GM18520 (cell line): Measurements from ENCODE around the gene GGT5.
"Not testable (repeated sequence)": the region's sequence is repeated elsewhere in the genome, so short reads cannot be mapped to it uniquely, and the experiment has no call there.

Experiments used
- ATAC-seq: cut with Tn5 transposase; IDR thresholded peaks from one replicate; pipeline ENCODE4 v1.9.1; 2021; ENCODE audit not compliant: unreplicated experiment

The GGT5 gene, protein sequence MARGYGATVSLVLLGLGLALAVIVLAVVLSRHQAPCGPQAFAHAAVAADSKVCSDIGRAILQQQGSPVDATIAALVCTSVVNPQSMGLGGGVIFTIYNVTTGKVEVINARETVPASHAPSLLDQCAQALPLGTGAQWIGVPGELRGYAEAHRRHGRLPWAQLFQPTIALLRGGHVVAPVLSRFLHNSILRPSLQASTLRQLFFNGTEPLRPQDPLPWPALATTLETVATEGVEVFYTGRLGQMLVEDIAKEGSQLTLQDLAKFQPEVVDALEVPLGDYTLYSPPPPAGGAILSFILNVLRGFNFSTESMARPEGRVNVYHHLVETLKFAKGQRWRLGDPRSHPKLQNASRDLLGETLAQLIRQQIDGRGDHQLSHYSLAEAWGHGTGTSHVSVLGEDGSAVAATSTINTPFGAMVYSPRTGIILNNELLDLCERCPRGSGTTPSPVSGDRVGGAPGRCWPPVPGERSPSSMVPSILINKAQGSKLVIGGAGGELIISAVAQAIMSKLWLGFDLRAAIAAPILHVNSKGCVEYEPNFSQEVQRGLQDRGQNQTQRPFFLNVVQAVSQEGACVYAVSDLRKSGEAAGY

DNA sequence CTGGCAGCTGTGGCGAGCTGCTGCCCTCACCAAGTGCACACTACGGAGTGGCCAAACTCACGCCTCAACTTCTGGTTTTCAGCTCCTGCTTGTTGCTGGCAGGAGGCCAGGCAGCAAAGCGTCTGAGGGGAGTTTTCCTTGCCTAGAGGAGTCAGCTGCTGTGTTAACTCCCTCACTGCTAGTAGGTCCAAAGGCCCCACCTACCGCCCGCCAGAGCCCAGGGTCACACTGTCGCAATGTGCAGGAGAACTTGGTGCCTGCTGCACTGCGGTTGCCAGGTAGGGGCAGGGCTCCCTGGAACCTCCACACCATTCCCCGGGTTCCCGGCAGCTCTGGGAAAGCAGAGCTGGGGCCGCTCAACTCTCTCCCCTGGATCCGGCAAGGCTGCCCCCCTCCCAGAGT, at the start of gene GGT5:
Gene GGT5 (minus strand): TSS at position 53 of the 402 bp plus-strand sequence. CDS start 357 bp downstream, outside the sequence.
- not testable (repeated sequence) for ATAC-seq

DNA sequence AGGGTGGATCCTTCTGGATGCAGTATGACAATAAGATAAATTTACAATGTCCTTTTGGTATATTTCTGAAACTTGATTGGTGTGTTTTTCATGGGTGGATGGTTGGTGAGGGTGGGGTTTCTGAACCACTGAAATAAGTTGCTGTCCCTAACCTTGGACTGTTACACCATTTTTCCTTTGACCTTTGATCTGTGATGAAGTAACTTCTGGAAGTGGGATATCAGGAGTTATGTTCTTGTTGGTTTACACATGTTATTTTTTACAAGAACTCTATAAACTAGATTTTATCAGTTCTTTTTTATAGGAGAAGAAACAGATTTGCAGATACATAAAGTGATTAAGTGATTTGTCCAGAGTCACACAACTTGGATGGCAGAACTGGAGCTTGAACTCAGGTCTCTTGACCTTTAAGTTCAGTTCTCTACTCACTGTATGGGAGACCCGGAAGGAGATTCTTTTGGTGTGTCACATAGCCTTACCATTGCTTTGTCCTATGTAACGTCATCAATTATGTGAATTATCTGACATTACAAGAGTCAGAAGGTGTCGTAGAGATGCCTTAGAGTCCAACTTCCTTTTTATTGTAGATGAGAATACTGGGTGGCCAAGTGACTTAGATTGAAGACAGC, 47.4 kb upstream of the GGT5 start:
- ATAC-seq: not testable (repeated sequence)

DNA sequence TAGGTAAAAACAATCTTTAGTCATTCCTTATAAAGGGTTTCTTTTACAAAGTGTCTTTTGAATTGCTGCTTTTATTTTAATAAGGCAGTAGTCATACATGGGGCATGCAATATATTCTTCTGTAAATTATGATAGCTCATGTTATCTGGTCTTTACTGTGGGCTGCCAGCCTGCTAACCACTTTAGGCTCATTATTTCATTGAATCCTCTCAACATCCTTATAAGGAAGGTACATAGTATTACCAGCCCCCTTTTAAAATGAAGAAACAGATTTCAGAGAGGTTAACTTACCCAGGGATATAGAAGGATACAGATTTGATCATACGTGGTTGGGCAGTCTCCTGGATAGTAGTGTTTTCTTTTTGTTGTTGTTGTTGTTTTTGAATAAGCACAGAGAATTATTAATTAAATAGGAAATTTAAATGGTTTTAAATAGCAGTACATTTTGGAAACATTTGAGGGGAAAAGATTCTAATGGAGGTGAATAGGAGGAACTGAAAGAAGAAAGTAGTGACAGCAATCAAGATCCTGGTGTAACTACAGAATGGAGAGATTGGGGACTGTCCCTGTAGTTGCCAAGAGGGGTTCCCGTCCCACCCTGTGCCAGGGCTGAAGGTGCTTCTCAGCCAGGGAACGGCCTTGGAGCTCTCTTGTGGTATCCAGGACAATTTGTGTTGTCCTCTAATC, 46.8 kb upstream of the GGT5 start:
- no peak for ATAC-seq

DNA sequence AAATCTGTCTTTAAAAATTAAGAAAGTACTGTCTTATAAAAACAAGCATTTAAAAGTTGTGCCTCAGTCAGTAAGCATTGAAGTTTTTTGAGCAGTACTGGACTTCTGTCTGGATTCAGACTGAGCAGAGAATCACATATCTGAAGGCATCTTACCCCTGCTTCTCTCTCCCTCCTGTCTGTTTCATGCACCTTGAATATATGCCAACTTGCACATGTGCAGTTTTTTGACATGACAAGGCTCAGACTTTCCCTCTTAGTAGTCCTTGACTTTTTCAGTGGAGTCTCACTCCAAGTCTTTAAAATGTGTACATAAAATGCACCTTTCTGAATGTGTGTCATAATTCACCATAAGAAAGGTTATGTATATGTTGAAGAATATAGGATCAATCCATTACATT, 45.6 kb upstream of the GGT5 start:
- ATAC-seq: no peak

DNA sequence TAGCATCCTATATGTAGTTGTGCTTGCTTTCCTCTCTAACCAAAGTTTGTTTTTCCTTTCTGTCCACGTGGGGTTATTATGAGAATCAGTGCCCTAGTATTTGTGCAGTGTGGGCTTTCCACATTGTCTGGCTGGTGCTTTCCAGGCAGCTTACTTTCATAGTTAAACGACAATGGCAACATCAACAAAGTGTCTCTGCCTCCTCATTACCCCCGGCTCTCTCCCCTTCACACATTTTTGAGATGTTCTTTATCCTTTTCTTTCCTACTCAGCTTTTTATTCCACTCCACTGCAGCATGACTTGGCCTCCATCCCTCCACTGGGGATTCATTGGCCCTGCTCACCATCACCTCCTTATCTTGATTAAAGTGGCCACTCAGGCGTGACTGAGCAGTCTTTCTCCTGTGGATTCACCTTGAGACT, 44.9 kb upstream of the GGT5 start:
- ATAC-seq: no peak

DNA sequence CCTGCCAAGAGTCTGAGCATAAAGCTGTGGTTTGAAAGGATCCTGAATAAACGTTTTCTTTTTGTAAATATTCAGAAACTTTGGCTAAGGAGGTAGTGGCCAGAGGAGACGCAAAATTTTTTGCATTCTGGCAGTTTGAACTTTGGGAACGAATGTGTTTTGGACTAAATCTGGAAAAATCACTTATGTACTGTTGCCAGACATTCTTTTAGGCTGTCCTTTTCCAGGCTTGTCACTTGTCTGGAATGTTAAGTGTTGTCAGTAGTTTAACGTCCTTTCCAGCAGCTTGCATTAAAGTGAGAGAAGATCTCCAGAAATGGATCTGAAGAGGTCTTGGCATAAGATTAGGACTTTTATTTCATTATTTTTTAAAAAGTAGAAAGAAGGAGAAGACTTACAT, 44.2 kb upstream of the GGT5 start:
- no peak for ATAC-seq

DNA sequence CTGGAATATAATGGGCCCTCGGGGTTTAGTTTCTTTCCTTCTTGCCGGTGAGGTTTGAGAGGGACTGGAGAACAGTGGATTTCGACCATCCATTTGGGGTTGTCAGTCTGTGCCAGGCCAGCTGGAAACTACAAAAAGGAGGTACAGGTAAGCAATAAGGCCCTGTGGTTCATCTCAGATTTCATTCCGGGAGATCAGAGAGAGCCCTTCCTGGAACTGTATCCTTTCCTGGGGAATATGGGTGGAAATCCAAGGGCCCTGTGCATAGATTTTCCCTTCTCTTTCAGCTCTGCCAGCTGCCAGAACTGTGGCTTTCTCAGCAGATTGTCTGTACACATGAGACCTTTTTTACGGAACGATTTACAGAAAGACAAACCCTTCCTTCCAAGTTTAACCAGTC, 42.9 kb upstream of the GGT5 start:
- ATAC-seq: not testable (repeated sequence)

DNA sequence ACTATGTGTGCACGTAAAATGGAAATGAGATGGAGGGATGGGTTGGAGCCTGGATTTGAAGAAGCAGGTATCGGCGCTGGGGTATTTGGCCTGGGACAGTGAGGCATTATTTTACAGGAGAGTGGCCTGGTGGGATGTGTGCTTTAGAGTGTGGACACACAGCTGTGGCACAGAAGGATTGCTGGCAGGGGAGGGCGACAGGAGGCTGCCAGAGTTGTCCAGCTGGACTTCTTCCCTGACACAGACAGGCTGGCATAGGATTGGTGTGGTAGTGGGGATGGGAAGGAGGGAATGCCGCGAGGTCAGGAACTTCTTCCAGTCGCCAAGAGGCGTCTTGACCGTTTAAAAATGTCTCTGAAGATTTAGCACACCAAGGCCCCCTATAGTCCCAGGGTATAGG, 42.3 kb upstream of the GGT5 start:
- ATAC-seq: not testable (repeated sequence)

DNA sequence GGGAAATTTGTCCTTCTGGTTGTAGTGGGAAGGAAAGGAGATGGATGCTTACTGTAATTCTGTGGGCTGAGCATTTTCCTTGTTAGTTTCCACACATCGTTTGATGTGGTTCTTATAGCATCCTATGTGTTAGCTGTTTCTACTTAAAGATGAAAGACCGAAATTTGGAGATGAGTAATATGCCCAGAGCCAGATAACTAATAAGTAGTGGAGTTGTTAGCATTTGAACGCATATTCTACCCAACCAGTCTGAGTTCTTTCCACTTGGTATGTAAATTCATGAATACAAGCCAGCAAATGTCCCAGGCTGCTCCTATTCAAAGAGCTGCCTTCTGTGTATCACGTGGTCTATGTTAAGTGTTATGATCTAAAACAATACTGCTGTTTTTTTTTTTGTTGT, 40.4 kb upstream of the GGT5 start:
- ATAC-seq: no peak

DNA sequence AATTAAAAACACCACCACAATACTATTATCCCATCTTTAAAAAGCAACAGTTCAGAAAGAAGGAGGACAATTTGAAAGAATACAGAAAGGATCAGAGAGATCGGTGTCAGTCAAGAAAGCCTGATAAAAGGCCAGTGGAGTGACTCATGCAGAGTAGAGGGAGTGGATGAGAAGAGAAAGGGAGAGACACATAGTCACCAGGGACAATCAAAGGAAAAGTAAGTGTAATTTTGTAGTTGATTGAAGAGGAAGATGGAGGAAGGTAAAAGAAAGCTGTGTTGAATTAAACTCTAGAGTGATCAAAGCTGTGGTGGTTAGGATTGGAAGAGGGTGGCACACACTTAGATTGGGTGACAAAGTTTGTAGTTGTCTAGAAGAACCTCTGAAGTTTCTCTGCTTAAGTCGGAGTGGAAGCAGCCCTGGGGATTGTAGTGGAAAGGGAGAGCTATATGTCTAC, 39.9 kb upstream of the GGT5 start:
- no peak for ATAC-seq

DNA sequence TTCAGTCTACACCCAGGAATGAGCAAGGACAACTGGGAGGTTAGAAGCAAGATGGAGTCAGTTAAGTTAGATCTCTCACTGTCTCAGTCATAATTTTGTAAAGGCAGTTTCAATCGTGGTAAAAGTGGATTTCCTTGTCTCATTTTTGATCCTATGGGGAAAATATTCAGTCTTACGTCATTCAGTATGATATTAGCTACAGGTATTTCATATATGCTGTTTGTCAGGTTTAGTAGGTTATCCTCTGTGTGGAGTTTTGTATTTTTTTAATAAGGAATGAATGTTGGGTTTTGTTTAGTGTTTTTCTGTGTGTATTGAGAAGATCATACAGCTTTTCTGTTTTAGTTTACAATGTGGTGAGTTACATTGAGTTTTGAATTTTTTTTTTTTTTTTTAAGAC, 37.5 kb upstream of the GGT5 start:
- no peak for ATAC-seq

DNA sequence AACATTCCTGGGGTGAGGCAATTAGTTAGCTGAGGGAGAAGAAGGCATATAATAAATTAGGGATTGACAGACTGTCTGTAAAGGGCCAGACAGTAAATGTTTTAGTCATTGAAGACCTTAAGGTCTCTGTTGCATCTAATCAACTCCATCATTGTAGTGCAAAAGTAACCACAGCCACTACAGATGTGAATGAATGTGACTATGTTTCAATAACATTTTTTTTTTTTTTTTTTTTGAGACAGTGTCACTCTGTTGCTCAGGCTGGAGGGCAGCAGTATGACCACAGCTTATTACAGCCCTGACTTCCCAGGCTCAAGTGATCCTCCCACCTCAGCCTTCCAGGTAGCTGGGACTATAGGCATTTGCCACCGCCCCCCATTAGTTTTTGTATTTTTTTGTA, 35.5 kb upstream of the GGT5 start:
- ATAC-seq: not testable (repeated sequence)

DNA sequence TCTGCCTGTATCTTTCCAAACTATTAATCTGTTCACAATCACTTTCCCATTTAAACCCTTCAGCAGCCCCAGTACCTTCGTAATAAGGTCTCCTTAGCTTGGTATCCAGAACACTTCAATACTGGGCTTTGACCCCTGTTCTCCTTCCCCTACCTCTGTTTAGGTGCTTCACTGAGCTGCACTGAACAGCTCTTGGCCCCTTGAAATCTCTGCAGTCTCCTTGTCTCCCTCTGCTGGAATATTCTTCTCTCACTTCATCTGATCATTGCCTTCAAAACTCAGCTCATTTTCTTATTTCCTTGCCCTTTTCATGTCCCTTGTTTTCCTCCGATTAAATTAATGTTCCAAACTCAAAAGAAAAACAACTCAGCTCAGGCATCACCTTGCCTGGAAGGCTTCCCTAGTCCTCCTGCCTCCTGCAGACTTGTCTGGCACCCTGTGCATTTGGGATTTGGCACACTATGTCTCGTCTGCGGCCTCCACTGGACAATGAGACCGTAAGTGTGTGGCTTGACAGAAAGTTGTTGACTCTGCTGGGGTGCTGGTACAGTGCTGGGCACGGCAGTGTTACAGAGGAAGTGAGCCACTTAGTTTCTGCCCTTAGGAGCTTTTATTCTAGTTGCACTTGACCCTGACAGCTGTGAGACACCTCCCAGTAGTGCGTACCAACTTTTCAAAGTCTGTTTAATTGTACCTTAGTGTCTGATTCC, 30.0 kb upstream of the GGT5 start:
- ATAC-seq: not testable (repeated sequence)

DNA sequence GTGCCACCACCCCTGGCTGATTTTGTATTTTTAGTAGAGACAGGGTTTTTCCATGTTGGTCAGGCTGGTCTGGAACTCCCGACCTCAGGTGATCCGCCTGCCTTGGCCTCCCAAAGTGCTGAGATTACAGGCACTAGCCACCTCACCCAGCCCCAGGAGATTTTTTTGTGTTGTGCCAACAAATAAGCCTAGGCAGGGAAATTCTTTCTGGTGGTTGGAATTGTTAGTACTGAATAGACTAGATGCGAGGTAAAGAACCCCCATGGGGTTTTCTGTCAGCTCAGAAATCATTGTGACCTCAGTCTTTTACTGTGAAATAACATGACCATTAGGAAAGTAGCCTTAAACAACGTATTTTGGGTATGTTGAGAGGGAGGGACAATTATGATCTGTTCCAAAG, 29.0 kb upstream of the GGT5 start:
- not testable (repeated sequence) for ATAC-seq

DNA sequence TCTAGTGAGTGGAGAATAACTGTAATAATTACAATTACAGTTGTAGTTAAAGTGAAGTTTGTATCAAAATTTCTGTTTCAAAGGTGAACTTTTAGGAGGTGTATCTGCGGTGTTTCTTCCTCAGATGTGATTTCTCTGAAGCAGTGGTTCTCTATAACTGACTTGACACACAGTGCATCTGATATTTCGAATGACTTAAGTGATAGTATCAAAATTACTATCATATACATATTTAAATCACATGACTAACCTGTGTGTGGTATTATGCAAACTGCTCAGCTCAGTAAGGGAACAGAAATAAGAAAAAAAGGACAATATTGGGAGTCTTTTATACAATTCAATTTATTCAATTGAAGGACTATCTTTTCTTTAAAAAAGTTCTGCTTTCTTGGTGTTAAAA, 28.1 kb upstream of the GGT5 start:
- ATAC-seq: peak; percentile 25

DNA sequence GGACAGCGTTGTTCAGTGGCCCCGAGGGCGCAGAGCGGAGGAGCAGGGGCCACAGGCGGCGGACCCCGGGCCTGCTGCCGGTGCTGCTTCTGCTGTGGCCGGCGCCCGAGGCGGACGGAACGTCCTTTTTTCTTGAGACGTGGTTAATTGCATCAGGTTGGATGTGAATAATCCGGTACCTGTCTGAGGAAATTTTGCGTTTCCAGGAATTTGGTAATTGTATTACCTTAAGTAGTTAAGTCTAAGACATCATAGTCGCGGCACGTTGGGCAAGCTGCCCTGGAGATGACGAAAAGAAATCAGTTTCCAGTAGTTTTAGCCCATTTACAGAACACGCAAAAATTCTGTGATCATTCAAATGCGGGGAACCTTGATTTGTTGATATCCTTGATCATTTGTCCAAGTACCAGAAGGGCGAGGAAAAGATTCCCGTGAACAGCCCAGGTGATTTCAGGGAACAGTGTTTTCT, 26.5 kb upstream of the GGT5 start:
- no peak for ATAC-seq

DNA sequence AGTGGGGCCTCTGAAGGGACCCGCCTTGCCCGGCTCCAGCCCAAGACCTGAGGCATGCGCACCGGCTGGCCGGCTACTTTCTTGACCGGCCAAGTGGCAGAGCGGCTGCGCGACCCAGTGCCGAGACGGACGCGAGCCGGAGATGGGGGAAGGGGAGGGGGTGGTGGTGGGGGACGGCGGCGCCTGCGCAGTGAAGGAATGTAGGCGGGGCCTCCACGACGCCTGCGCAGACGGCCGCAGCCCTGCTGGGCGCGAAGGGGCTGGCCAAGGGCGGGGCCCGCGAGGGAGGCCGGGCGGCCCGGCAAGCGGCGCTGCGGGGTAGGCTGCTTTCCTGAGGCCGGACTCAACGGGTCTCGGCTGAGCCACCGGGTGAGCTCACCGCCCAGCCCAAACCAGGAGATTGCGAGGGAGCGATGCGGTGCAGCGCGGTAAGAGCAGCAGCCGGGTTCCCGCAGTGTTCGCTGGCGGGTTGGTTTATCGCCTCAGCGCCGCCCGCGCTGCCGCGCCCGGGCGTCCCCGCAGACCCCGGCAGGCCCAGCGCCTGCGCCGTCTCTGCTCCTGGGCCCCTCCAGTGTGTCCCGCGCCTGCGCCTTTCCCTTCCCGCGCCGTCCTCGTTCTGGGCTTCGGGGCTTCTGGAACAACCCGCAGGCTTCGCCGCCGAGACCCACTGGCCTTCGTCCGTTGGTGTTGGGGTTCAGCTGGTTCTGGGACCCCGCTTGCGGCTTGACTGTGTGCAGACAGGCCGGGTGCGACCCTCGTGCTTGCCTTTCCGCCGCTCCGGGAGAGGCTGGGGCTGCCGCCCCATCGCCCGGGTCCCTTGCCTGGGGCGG, 25.9 kb upstream of the GGT5 start, which contains the start of gene SPECC1L:
Gene SPECC1L (plus strand): TSS at position 276 of the 830 bp plus-strand sequence. CDS start 31,401 bp downstream, outside the sequence.
- ATAC-seq: peak; percentile 63

DNA sequence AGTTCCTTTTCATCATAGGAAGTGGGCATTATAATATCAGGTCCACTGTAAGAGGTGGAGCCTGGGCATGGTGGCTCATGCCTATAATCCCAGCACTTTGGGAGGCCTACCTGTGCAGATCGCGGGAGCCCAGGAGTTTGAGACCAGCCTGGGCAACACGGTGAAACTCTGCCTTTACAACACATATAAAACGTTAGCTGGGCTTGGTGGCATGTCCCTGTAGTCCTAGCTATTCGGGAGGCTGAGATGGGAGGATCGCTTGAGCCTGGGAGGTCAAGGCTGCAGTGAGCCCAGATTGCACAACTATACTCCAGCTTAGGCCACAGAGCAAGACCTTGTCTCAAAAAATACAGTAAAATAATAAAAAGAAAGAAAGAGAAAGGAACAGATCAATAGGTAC, 21.6 kb upstream of the GGT5 start:
- not testable (repeated sequence) for ATAC-seq

DNA sequence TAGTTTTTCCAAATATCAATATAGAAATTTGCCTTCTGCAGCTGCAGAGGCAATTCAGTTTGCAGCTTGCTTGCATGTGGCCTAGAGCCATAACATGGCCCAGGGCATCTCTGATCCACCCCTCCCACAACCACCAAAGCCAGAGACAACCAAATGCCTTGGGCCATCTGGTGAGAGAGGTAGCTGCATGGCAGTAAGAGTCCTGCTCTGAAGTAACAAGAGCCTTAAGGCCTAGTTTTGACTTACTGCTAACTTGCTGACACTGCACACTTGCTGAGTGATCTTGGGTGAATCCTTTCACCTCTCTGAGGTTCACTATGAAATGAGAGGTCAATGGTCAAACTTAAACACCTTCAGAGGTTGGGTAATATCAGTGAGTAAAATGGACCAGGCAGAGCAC, 20.9 kb upstream of the GGT5 start:
- no peak for ATAC-seq
